Stomach (tissue), 9 donors: ENCODE data around the gene CHCHD4. TPM values are rescaled to one million over a fixed set of nuclear protein-coding genes. Genes with fewer than 3 reads are reported as not detected.

Experiments
- DNase-seq, 2 donors: peaks; one replicate each; pipeline versions ENCODE4 v3.0.0 to v3.0.0-alpha.2; 2013 to 2019
- H3K27ac ChIP-seq, 5 donors: fragments of 200-600 bp in 4 of 5; sonication (generic) in 4 of 5; one replicate each; pipeline ENCODE4 v1.5.1; 2013 to 2019; ENCODE audit warnings: mild to moderate bottlenecking in 1 of 5, moderate library complexity in 1 of 5
- H3K27me3 ChIP-seq, 3 donors: fragments of 200-600 bp; sonication (generic); one replicate each; pipeline ENCODE4 v1.5.1; 2017 to 2019; ENCODE audit warnings: mixed run types in 1 of 3
- H3K36me3 ChIP-seq, 4 donors: fragments of 200-600 bp; sonication (generic); 1 replicate in 3 of 4; 2 replicates in 1 of 4; pipeline ENCODE4 v1.5.1; 2016 to 2019
- H3K4me1 ChIP-seq, 4 donors: fragments of 200-600 bp; sonication (generic); one replicate each; pipeline ENCODE4 v1.5.1; 2016 to 2019
- H3K4me3 ChIP-seq, 4 donors: fragments of 200-600 bp; sonication (generic) in 3 of 4; one replicate each; pipeline ENCODE4 v1.5.1; 2016 to 2019; ENCODE audit warnings: mild to moderate bottlenecking in 1 of 4
- H3K9me3 ChIP-seq, 4 donors: fragments of 200-600 bp; sonication (generic); one replicate each; pipeline ENCODE4 v1.5.1; 2016 to 2019
- EP300 ChIP-seq: sonication (generic); formaldehyde crosslinking; IDR thresholded peaks from one replicate; pipeline ENCODE4 v1.6.1; 2017; ENCODE audit warnings: antibody characterized with exemption
- POLR2A ChIP-seq, 4 donors: fragments of 450-650 bp; IDR thresholded peaks; one replicate each; pipeline ENCODE4 v1.6.1; 2016; ENCODE audit warnings: antibody characterized with exemption in 4 of 4, control low read depth in 2 of 4, mild to moderate bottlenecking in 1 of 4, moderate library complexity in 1 of 4
- POLR2AphosphoS5 ChIP-seq, 3 donors: sonication (generic); formaldehyde crosslinking; IDR thresholded peaks; one replicate each; pipeline ENCODE4 v1.6.1; 2016; ENCODE audit warnings: antibody characterized with exemption in 3 of 3
- WGBS, 5 donors: extraction: QIAGEN DNeasy Blood & Tissue Kit in 3 of 5; methylation state at CpG; one replicate each; pipeline versions ENCODE4 v1.1.5 to v1.1.7; 2013 to 2018; 5-methylcytosine and 5-hydroxymethylcytosine counted together
- intact Hi-C: fragments of 100-400 bp; cut with DNase I; formaldehyde crosslinking; loops from one replicate; pipeline ENCODE4 v1.15.1; 2023; ENCODE audit warnings: low total_unique reads
- polyA plus RNA-seq, 3 donors: library from polyadenylated mRNA; stranded (reverse); fragments of 200-250 nt; gene quantifications; one replicate each; pipeline ENCODE4 v1.2.3, GENCODE V29; 2013
- total RNA-seq, 5 donors: library from RNA; depleted of rRNA; stranded (reverse); fragments of >200 nt; gene quantifications; one replicate each; pipeline versions ENCODE4 v1.1.0 to v1.2.3, GENCODE V29; 2014 to 2016
- TF ChIP-seq, protein P1 (sequence below), 7 experiments: fragments of 450-650 bp in 4 of 7; fragments of 200-600 bp in 3 of 7; sonication (generic) in 3 of 7; IDR thresholded peaks; one replicate each; pipeline ENCODE4 v1.5.1; 2016 to 2019; ENCODE audit warnings: antibody characterized with exemption in 7 of 7, control low read depth in 2 of 7, mild to moderate bottlenecking in 1 of 7
- donor health status: healthy with polysubstance abuse.
- donor health status: Bipolar disorder and iron deficiency.
- donor health status: healthy.

The CHCHD4 gene
- total and polyA plus RNA-seq, 8 donors: 1.7 to 16.1 (median 11.4) TPM

DNA sequence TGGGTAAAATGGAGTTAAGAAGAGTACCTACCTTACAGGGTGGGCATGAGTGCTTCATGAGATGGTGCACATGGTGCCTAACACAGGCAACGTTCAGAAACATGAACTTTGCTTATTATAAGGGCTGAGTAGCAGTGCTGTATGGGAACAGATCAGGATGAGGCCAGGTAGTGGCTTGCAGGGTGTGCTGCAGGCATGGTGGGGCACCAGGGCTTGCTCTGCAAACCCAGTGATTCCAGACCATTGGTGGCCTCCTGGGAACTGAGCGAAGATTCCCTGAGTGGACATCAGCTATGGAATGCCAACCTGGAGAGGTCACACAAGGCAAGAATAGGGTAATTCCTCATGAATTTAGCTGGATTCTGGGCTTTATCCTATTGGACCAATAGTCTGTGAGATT is 16.0 kb upstream of the CHCHD4 start:
- intact Hi-C loops: no loop called here

DNA sequence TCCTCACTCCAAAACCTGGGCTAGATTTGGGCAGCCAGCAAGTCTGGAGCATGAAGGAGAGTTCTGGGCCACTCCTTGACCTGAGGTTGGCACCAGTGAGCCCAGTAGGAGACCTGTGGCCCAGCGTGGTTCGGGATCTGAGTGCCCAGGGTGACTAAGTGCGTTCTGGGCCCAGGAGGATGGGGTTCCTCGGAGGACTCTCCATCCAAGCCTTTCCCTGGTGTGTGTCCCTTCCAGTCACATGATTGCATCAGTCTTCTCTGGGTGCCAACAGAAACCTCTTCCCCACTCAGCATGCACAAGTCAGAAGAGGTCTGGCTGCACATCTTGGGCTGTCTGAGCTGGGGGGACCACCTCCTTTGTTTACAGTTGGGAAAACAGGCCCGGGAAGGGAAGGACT is 15.1 kb upstream of the CHCHD4 start:
- H3K36me3 ChIP-seq: peaks cover 45 to 82% (median 79%) of the 10 kb centered on the region in 4 donors
- intact Hi-C loops: no loop called here

More for the DNA sequence above, 16.0 kb upstream of the CHCHD4 start:
- Histone ChIP-seq H3K27me3 (no peaks in the 10 kb centered on the region), H3K27ac (no peak overlapping the region), H3K9me3 (no peaks in the 10 kb centered on the region), H3K4me1 (peaks cover 19 to 52% (median 32%) of the 10 kb centered on the region in 4 donors), H3K4me3 (no peak overlapping the region), H3K36me3 (peaks cover 38 to 78% (median 74%) of the 10 kb centered on the region in 4 donors)
- no peak for TF ChIP-seq EP300
- TF ChIP-seq, protein P1, sequence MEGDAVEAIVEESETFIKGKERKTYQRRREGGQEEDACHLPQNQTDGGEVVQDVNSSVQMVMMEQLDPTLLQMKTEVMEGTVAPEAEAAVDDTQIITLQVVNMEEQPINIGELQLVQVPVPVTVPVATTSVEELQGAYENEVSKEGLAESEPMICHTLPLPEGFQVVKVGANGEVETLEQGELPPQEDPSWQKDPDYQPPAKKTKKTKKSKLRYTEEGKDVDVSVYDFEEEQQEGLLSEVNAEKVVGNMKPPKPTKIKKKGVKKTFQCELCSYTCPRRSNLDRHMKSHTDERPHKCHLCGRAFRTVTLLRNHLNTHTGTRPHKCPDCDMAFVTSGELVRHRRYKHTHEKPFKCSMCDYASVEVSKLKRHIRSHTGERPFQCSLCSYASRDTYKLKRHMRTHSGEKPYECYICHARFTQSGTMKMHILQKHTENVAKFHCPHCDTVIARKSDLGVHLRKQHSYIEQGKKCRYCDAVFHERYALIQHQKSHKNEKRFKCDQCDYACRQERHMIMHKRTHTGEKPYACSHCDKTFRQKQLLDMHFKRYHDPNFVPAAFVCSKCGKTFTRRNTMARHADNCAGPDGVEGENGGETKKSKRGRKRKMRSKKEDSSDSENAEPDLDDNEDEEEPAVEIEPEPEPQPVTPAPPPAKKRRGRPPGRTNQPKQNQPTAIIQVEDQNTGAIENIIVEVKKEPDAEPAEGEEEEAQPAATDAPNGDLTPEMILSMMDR (IDR thresholded peaks at IDR 0.05): no peak
- TF ChIP-seq POLR2A (IDR thresholded peaks at IDR 0.05): no peak
- no peak for TF ChIP-seq POLR2AphosphoS5 (IDR thresholded peaks at IDR 0.05)
- no peak for DNase-seq
- 83 to 91% (median 87%) methylated on average over 2 of the region's 2 CpGs for WGBS, 5 donors

DNA sequence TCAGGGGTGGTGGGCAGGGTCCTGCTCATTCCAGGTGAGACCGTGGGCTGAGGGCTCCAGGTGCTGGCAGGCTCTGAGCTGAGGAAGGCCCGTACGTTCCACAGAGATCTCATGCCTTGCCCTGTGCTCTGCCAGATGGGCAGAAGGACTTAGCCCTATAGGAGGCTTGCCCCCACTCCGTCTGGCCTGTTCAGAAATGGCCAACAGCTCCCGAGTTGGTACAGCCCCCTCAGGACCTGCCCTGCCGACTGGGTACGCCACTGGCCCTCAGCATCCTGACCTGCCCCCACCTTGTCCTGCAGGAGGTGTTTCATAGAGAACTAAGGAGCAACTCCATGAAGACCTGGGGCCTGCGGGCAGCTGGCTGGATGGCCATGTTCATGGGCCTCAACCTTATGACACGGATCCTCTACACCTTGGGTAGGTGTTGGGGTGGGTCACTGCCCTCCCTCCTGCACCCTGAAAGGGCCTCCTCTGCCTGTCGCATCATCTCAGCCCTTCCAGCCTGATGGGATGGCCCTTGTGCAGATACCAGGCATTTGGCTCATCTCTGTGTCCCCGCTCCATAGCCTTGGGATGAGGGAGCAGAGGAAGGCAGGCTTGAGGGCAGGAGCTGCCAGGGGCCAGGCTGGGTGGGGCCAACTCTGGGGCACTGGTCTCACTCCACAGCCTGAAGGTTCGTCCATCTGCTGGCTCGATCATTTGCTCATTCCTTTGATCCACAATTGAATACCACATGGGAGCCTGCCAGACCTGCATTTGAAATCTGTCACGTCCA is 14.4 kb upstream of the CHCHD4 start:
- no peaks in the 10 kb centered on the region for H3K9me3 ChIP-seq
- TF ChIP-seq POLR2AphosphoS5 (IDR thresholded peaks at IDR 0.05): no peak
- TF ChIP-seq EP300: no peak
- H3K4me3 ChIP-seq: no peak overlapping the region
- peaks cover 52 to 89% (median 86%) of the 10 kb centered on the region in 4 donors for H3K36me3 ChIP-seq
- H3K27me3 ChIP-seq: no peaks in the 10 kb centered on the region
- no peak for DNase-seq
- intact Hi-C loops: no loop called here
- peak overlapping the region in 1 of 5 donors; percentile 5 for H3K27ac ChIP-seq
- 80 to 91% (median 90%) methylated on average over 10 to 14 of the region's 14 CpGs for WGBS, 5 donors
- H3K4me1 ChIP-seq: peaks cover 4 to 36% (median 16%) of the 10 kb centered on the region in 4 donors

More for the DNA sequence above, 15.1 kb upstream of the CHCHD4 start:
- Histone ChIP-seq H3K27ac (no peak overlapping the region), H3K4me1 (peaks cover 10 to 43% (median 23%) of the 10 kb centered on the region in 4 donors), H3K27me3 (no peaks in the 10 kb centered on the region), H3K4me3 (no peak overlapping the region), H3K9me3 (no peaks in the 10 kb centered on the region)
- TF ChIP-seq EP300 (no peak), POLR2AphosphoS5 (IDR thresholded peaks at IDR 0.05) (no peak), POLR2A (IDR thresholded peaks at IDR 0.05) (no peak)
- TF ChIP-seq, protein P1 (IDR thresholded peaks at IDR 0.05): no peak
- no peak for DNase-seq
- 71 to 92% (median 85%) methylated on average over 5 of the region's 5 CpGs for WGBS, 5 donors

DNA sequence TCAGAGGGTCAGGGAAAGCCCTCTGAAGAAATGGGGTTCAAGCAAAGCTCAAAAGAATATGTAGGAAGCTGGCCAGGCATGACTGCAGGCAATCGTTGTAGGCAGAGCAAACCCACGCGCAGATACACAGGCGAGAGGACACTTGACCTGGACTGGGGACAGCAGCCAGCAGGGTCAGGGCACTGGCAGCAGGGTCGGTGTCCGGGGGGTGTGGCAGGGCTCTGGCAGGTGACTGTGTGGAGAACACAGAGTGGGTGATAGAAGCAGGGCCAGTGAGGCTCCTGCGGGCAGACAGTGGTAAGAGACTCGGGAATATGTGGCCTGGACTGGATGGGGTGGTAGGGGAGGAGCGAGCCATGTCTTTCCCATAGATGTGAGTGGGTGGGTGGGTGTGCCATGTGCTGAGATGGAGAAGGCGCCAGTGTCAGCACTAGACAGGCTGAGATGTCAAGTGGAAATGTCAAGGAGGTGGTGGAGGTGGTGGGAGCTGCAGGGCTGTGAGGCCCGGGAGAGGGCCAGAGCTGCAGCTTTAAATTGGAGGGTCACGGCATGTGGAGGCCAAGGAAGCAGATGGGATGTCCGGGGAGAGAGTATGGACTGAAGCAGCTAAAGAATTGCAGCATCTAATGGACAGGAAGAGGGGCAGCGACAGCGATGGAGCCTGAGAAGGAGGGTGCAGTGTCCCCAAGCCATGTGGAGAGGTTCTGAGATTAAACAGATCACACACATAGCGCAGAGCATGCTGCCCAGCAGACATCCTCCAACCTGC is 13.6 kb upstream of the CHCHD4 start:
- H3K4me1 ChIP-seq: peaks cover 0 to 28% (median 8%) of the 10 kb centered on the region in 4 donors
- intact Hi-C loops: no loop called here
- 88 to 94% (median 92%) methylated on average over 16 of the region's 16 CpGs for WGBS, 5 donors
- H3K4me3 ChIP-seq: no peak overlapping the region
- no peaks in the 10 kb centered on the region for H3K9me3 ChIP-seq
- H3K27ac ChIP-seq: peak overlapping the region in 1 of 5 donors; percentile 5
- no peaks in the 10 kb centered on the region for H3K27me3 ChIP-seq
- H3K36me3 ChIP-seq: peaks cover 60 to 96% (median 94%) of the 10 kb centered on the region in 4 donors
- DNase-seq: no peak
- TF ChIP-seq POLR2A (IDR thresholded peaks at IDR 0.05) (no peak), EP300 (no peak), POLR2AphosphoS5 (IDR thresholded peaks at IDR 0.05) (no peak)
- TF ChIP-seq, protein P1 (IDR thresholded peaks at IDR 0.05): no peak
